ENCODE data around the gene KSR1. TPM values are rescaled to one million over a fixed set of nuclear protein-coding genes. Genes with fewer than 3 reads are reported as not detected.

KSR1 gene
- total RNA-seq, 1 experiment from 2014 or later, result 21.7 TPM

DNA sequence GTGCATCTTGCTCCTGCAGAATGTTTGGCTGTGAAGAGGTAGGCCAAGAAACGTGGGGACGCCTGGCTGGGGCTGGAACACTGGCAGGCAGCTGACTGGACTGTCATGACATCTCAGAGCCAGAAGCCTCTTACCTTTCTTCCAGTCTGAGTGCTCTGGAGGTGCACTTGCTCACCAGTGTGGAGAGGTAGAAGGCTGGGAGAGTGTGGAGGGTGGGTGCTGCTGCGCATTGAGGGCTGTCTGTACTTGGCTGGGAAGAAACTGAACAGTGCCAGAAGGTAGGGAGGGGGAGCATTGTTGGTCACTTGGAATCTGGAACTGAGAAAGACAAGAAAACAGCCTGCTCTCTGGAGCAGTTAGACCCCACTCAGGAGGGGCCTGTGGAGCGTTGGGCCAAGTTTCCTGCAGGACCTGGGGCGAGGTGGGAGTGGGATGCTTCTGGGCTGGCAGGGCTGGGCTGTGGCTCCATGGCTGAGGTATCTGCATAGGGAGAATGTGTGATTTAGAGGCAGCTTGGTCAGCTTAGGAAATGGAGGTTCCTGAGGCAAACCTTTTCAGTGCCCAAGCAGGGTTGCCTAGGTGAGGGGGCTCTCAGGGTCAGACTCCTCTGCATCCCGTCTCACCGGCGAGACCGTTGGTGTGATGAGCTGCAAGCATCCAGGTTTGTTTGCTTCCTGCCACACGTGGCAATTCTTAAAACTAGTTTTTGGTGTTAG, 55.1 kb downstream of the KSR1 start:
- BruUV-seq (replicated peaks), result no TSS peak
- no peak for DNase-seq (ENCODE audit: low read depth, low spot score)
- TF ChIP-seq, protein P1, sequence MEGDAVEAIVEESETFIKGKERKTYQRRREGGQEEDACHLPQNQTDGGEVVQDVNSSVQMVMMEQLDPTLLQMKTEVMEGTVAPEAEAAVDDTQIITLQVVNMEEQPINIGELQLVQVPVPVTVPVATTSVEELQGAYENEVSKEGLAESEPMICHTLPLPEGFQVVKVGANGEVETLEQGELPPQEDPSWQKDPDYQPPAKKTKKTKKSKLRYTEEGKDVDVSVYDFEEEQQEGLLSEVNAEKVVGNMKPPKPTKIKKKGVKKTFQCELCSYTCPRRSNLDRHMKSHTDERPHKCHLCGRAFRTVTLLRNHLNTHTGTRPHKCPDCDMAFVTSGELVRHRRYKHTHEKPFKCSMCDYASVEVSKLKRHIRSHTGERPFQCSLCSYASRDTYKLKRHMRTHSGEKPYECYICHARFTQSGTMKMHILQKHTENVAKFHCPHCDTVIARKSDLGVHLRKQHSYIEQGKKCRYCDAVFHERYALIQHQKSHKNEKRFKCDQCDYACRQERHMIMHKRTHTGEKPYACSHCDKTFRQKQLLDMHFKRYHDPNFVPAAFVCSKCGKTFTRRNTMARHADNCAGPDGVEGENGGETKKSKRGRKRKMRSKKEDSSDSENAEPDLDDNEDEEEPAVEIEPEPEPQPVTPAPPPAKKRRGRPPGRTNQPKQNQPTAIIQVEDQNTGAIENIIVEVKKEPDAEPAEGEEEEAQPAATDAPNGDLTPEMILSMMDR (IDR thresholded peaks at IDR 0.05), result no peak
- TF ChIP-seq SIN3A (IDR thresholded peaks at IDR 0.05; ENCODE audit: borderline replicate concordance, insufficient read depth, low read depth, low read length), result no peak
- no peak for TF ChIP-seq TCF7L2 (IDR thresholded peaks at IDR 0.05; ENCODE audit: low read depth, low read length)
- no peak for TF ChIP-seq POLR2AphosphoS5 (IDR thresholded peaks at IDR 0.05; ENCODE audit: low read depth, low read length)
- TF ChIP-seq, protein P2, sequence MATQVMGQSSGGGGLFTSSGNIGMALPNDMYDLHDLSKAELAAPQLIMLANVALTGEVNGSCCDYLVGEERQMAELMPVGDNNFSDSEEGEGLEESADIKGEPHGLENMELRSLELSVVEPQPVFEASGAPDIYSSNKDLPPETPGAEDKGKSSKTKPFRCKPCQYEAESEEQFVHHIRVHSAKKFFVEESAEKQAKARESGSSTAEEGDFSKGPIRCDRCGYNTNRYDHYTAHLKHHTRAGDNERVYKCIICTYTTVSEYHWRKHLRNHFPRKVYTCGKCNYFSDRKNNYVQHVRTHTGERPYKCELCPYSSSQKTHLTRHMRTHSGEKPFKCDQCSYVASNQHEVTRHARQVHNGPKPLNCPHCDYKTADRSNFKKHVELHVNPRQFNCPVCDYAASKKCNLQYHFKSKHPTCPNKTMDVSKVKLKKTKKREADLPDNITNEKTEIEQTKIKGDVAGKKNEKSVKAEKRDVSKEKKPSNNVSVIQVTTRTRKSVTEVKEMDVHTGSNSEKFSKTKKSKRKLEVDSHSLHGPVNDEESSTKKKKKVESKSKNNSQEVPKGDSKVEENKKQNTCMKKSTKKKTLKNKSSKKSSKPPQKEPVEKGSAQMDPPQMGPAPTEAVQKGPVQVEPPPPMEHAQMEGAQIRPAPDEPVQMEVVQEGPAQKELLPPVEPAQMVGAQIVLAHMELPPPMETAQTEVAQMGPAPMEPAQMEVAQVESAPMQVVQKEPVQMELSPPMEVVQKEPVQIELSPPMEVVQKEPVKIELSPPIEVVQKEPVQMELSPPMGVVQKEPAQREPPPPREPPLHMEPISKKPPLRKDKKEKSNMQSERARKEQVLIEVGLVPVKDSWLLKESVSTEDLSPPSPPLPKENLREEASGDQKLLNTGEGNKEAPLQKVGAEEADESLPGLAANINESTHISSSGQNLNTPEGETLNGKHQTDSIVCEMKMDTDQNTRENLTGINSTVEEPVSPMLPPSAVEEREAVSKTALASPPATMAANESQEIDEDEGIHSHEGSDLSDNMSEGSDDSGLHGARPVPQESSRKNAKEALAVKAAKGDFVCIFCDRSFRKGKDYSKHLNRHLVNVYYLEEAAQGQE (IDR thresholded peaks at IDR 0.05; ENCODE audit: insufficient read depth in 1 of 2, low read depth in 2 of 2, low read length in 1 of 2), result no peak
- H3K27ac ChIP-seq (ENCODE audit: low read length), result no peak overlapping the region
- H3K4me3 ChIP-seq (ENCODE audit: low read depth in 2 of 2, low read length in 2 of 2), result no peak overlapping the region
- in situ Hi-C loops (cut with HindIII; ENCODE audit: low pct_unique_long_range_greater_than_20kb, low sequenced_read_pairs), result no loop called here
- H3K36me3 ChIP-seq (ENCODE audit: control insufficient read depth, insufficient read depth, low read length), result no peaks in the 10 kb centered on the region
- ChIA-PET POLR2A (interaction anchor here (0.6 kb wide), 1 partner anchor 600 kb away, joined by 13 read pairs; no protein-coding TSS in a partner anchor), CTCF (no interaction called here)
- H3K4me1 ChIP-seq (ENCODE audit: control insufficient read depth, insufficient read depth, low read length), result no peaks in the 10 kb centered on the region
- no peaks in the 10 kb centered on the region for H3K27me3 ChIP-seq (ENCODE audit: control insufficient read depth, insufficient read depth, low read length)
- intact Hi-C loops (cut with micrococcal nuclease; ENCODE audit: unreplicated experiment), result no loop called here
- ATAC-seq, result no peak
- no peaks in the 10 kb centered on the region for H3K9me3 ChIP-seq (ENCODE audit: control insufficient read depth, insufficient read depth, low read depth, low read length)

DNA sequence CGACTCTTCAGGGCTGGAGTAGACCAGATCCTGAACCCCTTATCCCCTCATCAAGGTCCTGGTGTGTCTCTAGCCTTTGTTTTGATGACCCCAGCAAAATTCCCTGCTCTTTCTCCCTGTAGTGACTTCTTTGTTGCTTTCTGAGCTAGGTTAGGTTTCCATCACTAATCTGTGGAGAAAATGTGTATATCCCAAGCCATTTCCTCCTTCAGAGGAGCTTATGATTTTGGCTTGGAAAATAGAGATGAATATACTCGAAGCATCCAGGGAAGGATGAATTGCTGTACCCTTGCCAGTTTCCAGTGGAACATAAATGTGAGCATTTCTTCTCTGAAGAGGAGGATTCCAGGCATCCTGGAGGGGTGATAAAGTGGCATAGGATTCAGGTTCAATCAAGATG, 55.8 kb downstream of the KSR1 start:
- in situ Hi-C loops (cut with HindIII; ENCODE audit: low pct_unique_long_range_greater_than_20kb, low sequenced_read_pairs), result no loop called here

More for the DNA sequence above, 55.8 kb downstream of the KSR1 start:
- Histone ChIP-seq H3K4me1 (ENCODE audit: control insufficient read depth, insufficient read depth, low read length) (no peaks in the 10 kb centered on the region), H3K36me3 (ENCODE audit: control insufficient read depth, insufficient read depth, low read length) (no peaks in the 10 kb centered on the region), H3K9me3 (ENCODE audit: control insufficient read depth, insufficient read depth, low read depth, low read length) (no peaks in the 10 kb centered on the region), H3K27me3 (ENCODE audit: control insufficient read depth, insufficient read depth, low read length) (no peaks in the 10 kb centered on the region), H3K4me3 (ENCODE audit: low read depth in 2 of 2, low read length in 2 of 2) (no peak overlapping the region), H3K27ac (ENCODE audit: low read length) (no peak overlapping the region)
- TF ChIP-seq, protein P1 (IDR thresholded peaks at IDR 0.05), result no peak
- TF ChIP-seq SIN3A (IDR thresholded peaks at IDR 0.05; ENCODE audit: borderline replicate concordance, insufficient read depth, low read depth, low read length) (no peak), POLR2AphosphoS5 (IDR thresholded peaks at IDR 0.05; ENCODE audit: low read depth, low read length) (no peak), TCF7L2 (IDR thresholded peaks at IDR 0.05; ENCODE audit: low read depth, low read length) (no peak)
- TF ChIP-seq, protein P2 (IDR thresholded peaks at IDR 0.05; ENCODE audit: insufficient read depth in 1 of 2, low read depth in 2 of 2, low read length in 1 of 2), result no peak
- no TSS peak for BruUV-seq (replicated peaks)
- intact Hi-C loops (cut with micrococcal nuclease; ENCODE audit: unreplicated experiment), result no loop called here
- ATAC-seq (no peak), DNase-seq (ENCODE audit: low read depth, low spot score) (no peak)
- ChIA-PET POLR2A (interaction anchor here (0.6 kb wide), 1 partner anchor 599 kb away, joined by 13 read pairs; no protein-coding TSS in a partner anchor), CTCF (no interaction called here)

Data from Panc1 (cell line).